Keratinocyte (primary cell): ENCODE data around the gene SLC1A6. TPM values are rescaled to one million over a fixed set of nuclear protein-coding genes. Genes with fewer than 3 reads are reported as not detected.

Experiments
- DNase-seq: peaks from one replicate; pipeline ENCODE4 v3.0.0-alpha.2; 2011; ENCODE audit warnings: low read depth, missing footprints, low spot score
- FAIRE-seq: peaks from 2 replicates; lab custom pipeline; 2011; peaks lifted over from hg19 to GRCh38; lab: Jason Lieb, UNC
- H2AFZ ChIP-seq: 2 replicates; pipeline ENCODE4 v1.6.0; 2012; ENCODE audit warnings: low read length, control low read depth, inconsistent platforms; ENCODE audit not compliant: control insufficient read depth
- H3K27ac ChIP-seq: 2 replicates; pipeline ENCODE4 v1.5.1; 2011; ENCODE audit warnings: low read length; ENCODE audit not compliant: control insufficient read depth, insufficient read depth
- H3K27me3 ChIP-seq: 3 replicates; pipeline ENCODE4 v1.6.0; 2011; ENCODE audit warnings: low read length; ENCODE audit not compliant: control insufficient read depth, insufficient read depth; ENCODE audit errors: extremely low read depth
- H3K36me3 ChIP-seq, 2 experiments: 2 replicates in 1 of 2; 3 replicates in 1 of 2; pipeline ENCODE4 v1.5.1; 2011; ENCODE audit warnings: low read length in 2 of 2, mild to moderate bottlenecking in 1 of 2; ENCODE audit not compliant: control insufficient read depth in 2 of 2, insufficient read depth in 2 of 2; ENCODE audit errors: extremely low read depth in 1 of 2
- H3K4me1 ChIP-seq: 3 replicates; pipeline ENCODE4 v1.5.1; 2011; ENCODE audit warnings: low read length; ENCODE audit not compliant: control insufficient read depth, insufficient read depth; ENCODE audit errors: extremely low read depth
- H3K4me2 ChIP-seq: 3 replicates; pipeline ENCODE4 v1.6.0; 2011; ENCODE audit warnings: low read depth, low read length; ENCODE audit not compliant: control insufficient read depth, insufficient read depth; ENCODE audit errors: extremely low read depth
- H3K4me3 ChIP-seq, 3 experiments: fragments of 200-600 bp in 1 of 3; sonication (generic) in 1 of 3; 2 replicates in 2 of 3; 3 replicates in 1 of 3; pipeline ENCODE4 v1.5.1; 2011 to 2016; ENCODE audit warnings: low read length in 3 of 3, mild to moderate bottlenecking in 3 of 3, control low read depth in 2 of 3, inconsistent platforms in 1 of 3, low read depth in 1 of 3, mixed read lengths in 1 of 3, mixed run types in 1 of 3, moderate library complexity in 1 of 3; ENCODE audit not compliant: control insufficient read depth in 2 of 3, insufficient read depth in 2 of 3; ENCODE audit errors: extremely low read depth in 1 of 3
- H3K79me2 ChIP-seq: 2 replicates; pipeline ENCODE4 v1.6.0; 2012; ENCODE audit warnings: low read length; ENCODE audit not compliant: control insufficient read depth, insufficient read depth
- H3K9ac ChIP-seq: 3 replicates; pipeline ENCODE4 v1.6.0; 2011; ENCODE audit warnings: low read length; ENCODE audit not compliant: control insufficient read depth, insufficient read depth; ENCODE audit errors: extremely low read depth
- H3K9me1 ChIP-seq: 3 replicates; pipeline ENCODE4 v1.6.0; 2011; ENCODE audit warnings: low read length; ENCODE audit not compliant: control insufficient read depth, insufficient read depth; ENCODE audit errors: extremely low read depth
- H3K9me3 ChIP-seq: 2 replicates; pipeline ENCODE4 v1.5.1; 2012; ENCODE audit warnings: low read depth, low read length; ENCODE audit not compliant: control insufficient read depth
- H4K20me1 ChIP-seq: 3 replicates; pipeline ENCODE4 v1.6.0; 2011; ENCODE audit warnings: low read length; ENCODE audit not compliant: control insufficient read depth, insufficient read depth; ENCODE audit errors: extremely low read depth
- CTCF ChIP-seq, 3 experiments: IDR thresholded peaks in 1 of 3; conservative IDR thresholded peaks in 1 of 3; optimal IDR thresholded peaks in 1 of 3; 2 replicates in 2 of 3; 3 replicates in 1 of 3; pipeline versions ENCODE3 to v1.5.1; 2011; ENCODE audit warnings: low read length in 3 of 3, mild to moderate bottlenecking in 3 of 3, moderate library complexity in 2 of 3, control low read depth in 1 of 3, inconsistent platforms in 1 of 3; ENCODE audit not compliant: insufficient read depth in 2 of 3; ENCODE audit errors: extremely low read depth in 1 of 3
- EZH2 ChIP-seq: IDR thresholded peaks from one replicate; pipeline ENCODE4 v1.6.1; 2012; ENCODE audit warnings: inconsistent platforms, mild to moderate bottlenecking, low read length, moderate library complexity
- dilution Hi-C: fragments of 300-500 bp; cut with MboI; formaldehyde crosslinking; loops from one replicate; pipeline ENCODE4 v1.7.0; 2020; ENCODE audit warnings: low sequenced_read_pairs; ENCODE audit not compliant: extremely low pct_ligation_motif_present
- polyA plus RNA-seq, 5 experiments: library from polyadenylated mRNA; depleted of rRNA in 3 of 5; stranded (reverse) in 3 of 5; stranded (forward) in 1 of 5; unstranded in 1 of 5; fragments of >200 nt; gene quantifications; 1 replicate in 1 of 5; 2 replicates in 3 of 5; 3 replicates in 1 of 5; pipeline versions ENCODE4 v1.2.1 to v1.2.3, GENCODE V29; 2011 to 2012; ENCODE audit warnings: missing spikeins in 2 of 5, low read depth in 1 of 5, low replicate concordance in 1 of 5

SLC1A6 gene
- polyA plus RNA-seq, 1 donor (not counting 4 experiments of a cell fraction or from before 2014, with no cell fraction given): 0.96 TPM

DNA sequence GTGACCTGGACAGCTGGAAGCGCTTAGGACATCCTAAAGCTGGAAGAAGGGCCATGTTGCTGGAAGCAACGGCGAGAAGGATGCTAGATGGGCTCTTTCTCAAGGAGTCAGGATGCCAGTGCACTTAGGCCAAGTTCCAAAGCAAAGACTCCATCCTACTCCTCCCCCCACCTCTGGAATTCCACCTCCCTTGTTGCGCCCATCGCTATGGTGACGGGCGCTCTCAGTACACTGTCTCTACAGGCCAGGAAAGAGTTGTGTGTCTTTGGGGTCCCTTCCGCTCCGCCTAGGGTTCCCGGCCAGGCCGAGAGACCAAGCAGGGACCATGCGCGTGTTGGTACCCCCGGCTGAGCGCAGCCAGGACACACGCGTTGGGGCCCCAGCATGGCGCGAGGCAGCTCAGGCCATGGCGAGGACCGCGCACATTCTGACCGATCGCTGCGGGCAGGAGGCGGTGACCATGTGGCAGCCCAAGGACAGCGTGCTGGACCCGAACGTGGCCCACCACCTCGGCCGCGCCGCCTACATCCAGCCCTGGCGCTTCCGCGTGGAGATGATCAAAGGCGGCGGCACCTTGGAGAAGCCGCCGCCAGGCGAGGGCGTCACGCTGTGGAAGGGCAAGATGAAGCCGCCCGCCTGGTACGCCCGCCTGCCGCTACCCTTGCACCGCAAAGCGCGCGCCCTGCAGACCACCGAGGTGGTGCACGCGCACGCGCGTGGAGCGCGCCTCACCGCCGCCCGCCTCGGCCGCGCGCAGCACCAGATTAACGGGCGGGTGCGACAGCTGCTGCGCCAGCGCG is 31.0 kb upstream of the SLC1A6 start:
- peak; percentile 52 for TF ChIP-seq EZH2
- peak in 2 of 3 experiments; percentile 11 to 22 for TF ChIP-seq CTCF (optimal IDR thresholded peaks at IDR 0.05 in 1 of 3, IDR thresholded peaks at IDR 0.05 in 1 of 3, conservative IDR thresholded peaks at IDR 0.05 in 1 of 3; ENCODE audit: extremely low read depth in 1 of 3, insufficient read depth in 2 of 3, low read length in 3 of 3)
- no peaks in the 10 kb centered on the region for H3K36me3 ChIP-seq
- no peak overlapping the region for H3K4me2 ChIP-seq
- dilution Hi-C loops: no loop called here
- no peaks in the 10 kb centered on the region for H3K79me2 ChIP-seq
- H3K27ac ChIP-seq: no peak overlapping the region
- no peak overlapping the region for H3K9ac ChIP-seq
- H3K4me3 ChIP-seq: peak overlapping the region in 1 of 3 experiments; percentile 13
- H3K9me3 ChIP-seq: no peaks in the 10 kb centered on the region
- no peaks in the 10 kb centered on the region for H4K20me1 ChIP-seq
- FAIRE-seq: no peak
- peaks cover 15% of the 10 kb centered on the region for H3K27me3 ChIP-seq
- H2AFZ ChIP-seq: no peak overlapping the region
- H3K9me1 ChIP-seq: no peaks in the 10 kb centered on the region
- DNase-seq: no peak
- H3K4me1 ChIP-seq: no peaks in the 10 kb centered on the region

DNA sequence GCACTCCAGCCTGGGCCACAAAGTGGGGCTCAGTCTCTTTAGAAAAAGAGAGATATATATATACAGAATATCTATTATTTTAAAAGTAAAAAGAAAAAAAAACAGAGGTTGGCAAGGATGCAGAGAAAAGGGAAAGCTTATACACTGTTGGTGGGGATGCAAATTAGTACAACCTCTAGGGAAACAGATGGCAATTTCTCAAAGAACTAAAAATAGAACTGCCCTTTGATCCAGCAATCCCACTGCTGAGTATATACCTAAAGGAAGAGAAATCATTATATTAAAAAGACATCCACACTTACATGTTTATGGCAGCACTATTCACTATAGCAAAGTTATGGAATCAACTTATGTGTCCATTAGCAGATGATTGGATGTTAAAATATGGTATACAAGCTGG is 28.6 kb upstream of the SLC1A6 start:
- H4K20me1 ChIP-seq: no peaks in the 10 kb centered on the region
- dilution Hi-C loops: no loop called here
- no peaks in the 10 kb centered on the region for H3K36me3 ChIP-seq
- H3K9me1 ChIP-seq: no peaks in the 10 kb centered on the region
- FAIRE-seq: no peak
- H3K79me2 ChIP-seq: no peaks in the 10 kb centered on the region
- H3K9ac ChIP-seq: no peak overlapping the region
- DNase-seq: no peak
- H2AFZ ChIP-seq: no peak overlapping the region
- H3K4me2 ChIP-seq: no peak overlapping the region
- H3K4me3 ChIP-seq: no peak overlapping the region
- TF ChIP-seq CTCF (optimal IDR thresholded peaks at IDR 0.05 in 1 of 3, IDR thresholded peaks at IDR 0.05 in 1 of 3, conservative IDR thresholded peaks at IDR 0.05 in 1 of 3; ENCODE audit: extremely low read depth in 1 of 3, insufficient read depth in 2 of 3, low read length in 3 of 3): no peak
- no peak for TF ChIP-seq EZH2
- H3K4me1 ChIP-seq: no peaks in the 10 kb centered on the region
- peaks cover 15% of the 10 kb centered on the region for H3K27me3 ChIP-seq
- no peaks in the 10 kb centered on the region for H3K9me3 ChIP-seq
- no peak overlapping the region for H3K27ac ChIP-seq
